Measurements from ENCODE around the gene ITSN2. TPM values are rescaled to one million over a fixed set of nuclear protein-coding genes. Genes with fewer than 3 reads are reported as not detected.

The ITSN2 gene
- polyA plus RNA-seq, 1 donor from 2014 or later: 10.6 TPM

DNA sequence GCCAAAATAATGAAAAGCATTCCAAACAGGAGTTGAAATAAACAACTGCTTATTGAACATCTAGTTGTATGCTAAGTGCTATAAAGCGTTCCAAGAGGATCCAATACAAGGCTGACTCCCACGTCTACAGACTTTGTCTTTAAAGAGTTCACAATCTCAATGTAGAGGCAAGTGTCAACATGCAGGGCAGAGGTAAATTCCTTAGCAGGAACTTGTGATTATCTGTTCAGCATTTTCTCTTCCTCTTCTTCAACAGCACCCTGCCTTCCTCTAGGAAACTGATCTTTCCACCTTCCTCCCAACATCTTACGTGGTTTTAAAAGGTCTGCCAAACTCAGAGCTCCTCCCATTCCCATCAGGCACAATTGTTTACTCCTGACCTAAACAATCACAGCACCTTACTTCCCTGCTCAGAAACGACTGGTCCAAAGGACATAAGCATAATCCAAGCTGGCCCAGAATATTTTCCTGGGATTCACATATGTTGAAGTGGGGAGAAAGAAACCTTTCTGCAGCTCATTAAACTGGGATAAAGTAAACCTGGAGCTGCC lies 83.9 kb downstream of the ITSN2 start:
- no peak for TF ChIP-seq TAF1 (IDR thresholded peaks at IDR 0.05; ENCODE audit: low read depth)
- TF ChIP-seq SMC3 (conservative IDR thresholded peaks at IDR 0.05; ENCODE audit: poor library complexity): no peak
- no peak for TF ChIP-seq EP300 (conservative IDR thresholded peaks at IDR 0.05; ENCODE audit: poor library complexity, severe bottlenecking)
- TF ChIP-seq, protein P1, sequence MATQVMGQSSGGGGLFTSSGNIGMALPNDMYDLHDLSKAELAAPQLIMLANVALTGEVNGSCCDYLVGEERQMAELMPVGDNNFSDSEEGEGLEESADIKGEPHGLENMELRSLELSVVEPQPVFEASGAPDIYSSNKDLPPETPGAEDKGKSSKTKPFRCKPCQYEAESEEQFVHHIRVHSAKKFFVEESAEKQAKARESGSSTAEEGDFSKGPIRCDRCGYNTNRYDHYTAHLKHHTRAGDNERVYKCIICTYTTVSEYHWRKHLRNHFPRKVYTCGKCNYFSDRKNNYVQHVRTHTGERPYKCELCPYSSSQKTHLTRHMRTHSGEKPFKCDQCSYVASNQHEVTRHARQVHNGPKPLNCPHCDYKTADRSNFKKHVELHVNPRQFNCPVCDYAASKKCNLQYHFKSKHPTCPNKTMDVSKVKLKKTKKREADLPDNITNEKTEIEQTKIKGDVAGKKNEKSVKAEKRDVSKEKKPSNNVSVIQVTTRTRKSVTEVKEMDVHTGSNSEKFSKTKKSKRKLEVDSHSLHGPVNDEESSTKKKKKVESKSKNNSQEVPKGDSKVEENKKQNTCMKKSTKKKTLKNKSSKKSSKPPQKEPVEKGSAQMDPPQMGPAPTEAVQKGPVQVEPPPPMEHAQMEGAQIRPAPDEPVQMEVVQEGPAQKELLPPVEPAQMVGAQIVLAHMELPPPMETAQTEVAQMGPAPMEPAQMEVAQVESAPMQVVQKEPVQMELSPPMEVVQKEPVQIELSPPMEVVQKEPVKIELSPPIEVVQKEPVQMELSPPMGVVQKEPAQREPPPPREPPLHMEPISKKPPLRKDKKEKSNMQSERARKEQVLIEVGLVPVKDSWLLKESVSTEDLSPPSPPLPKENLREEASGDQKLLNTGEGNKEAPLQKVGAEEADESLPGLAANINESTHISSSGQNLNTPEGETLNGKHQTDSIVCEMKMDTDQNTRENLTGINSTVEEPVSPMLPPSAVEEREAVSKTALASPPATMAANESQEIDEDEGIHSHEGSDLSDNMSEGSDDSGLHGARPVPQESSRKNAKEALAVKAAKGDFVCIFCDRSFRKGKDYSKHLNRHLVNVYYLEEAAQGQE (IDR thresholded peaks at IDR 0.05; ENCODE audit: borderline replicate concordance): no peak
- TF ChIP-seq RAD21 (conservative IDR thresholded peaks at IDR 0.05): no peak
- TF ChIP-seq, protein P2, sequence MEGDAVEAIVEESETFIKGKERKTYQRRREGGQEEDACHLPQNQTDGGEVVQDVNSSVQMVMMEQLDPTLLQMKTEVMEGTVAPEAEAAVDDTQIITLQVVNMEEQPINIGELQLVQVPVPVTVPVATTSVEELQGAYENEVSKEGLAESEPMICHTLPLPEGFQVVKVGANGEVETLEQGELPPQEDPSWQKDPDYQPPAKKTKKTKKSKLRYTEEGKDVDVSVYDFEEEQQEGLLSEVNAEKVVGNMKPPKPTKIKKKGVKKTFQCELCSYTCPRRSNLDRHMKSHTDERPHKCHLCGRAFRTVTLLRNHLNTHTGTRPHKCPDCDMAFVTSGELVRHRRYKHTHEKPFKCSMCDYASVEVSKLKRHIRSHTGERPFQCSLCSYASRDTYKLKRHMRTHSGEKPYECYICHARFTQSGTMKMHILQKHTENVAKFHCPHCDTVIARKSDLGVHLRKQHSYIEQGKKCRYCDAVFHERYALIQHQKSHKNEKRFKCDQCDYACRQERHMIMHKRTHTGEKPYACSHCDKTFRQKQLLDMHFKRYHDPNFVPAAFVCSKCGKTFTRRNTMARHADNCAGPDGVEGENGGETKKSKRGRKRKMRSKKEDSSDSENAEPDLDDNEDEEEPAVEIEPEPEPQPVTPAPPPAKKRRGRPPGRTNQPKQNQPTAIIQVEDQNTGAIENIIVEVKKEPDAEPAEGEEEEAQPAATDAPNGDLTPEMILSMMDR (IDR thresholded peaks at IDR 0.05; ENCODE audit: poor library complexity, severe bottlenecking): no peak
- no peak for TF ChIP-seq EZH2 (IDR thresholded peaks at IDR 0.05; ENCODE audit: borderline replicate concordance, insufficient read depth, low read length, poor library complexity, severe bottlenecking)
- no peak for TF ChIP-seq MXI1 (conservative IDR thresholded peaks at IDR 0.05; ENCODE audit: poor library complexity, severe bottlenecking)
- no peak for TF ChIP-seq POLR2AphosphoS5 (IDR thresholded peaks at IDR 0.05)
- no peaks in the 10 kb centered on the region for H3F3A ChIP-seq (ENCODE audit: insufficient read depth, low read length, poor library complexity, severe bottlenecking)
- no peak overlapping the region for H3K27ac ChIP-seq (ENCODE audit: low read length)
- H3K9me2 ChIP-seq (ENCODE audit: insufficient read depth, low read length): no peaks in the 10 kb centered on the region
- H3K9me3 ChIP-seq (ENCODE audit: low read length): no peaks in the 10 kb centered on the region
- H3K9ac ChIP-seq (ENCODE audit: low read length): no peak overlapping the region
- no peaks in the 10 kb centered on the region for H4K20me1 ChIP-seq (ENCODE audit: insufficient read depth)
- H3K4me2 ChIP-seq (ENCODE audit: low read length): no peak overlapping the region
- H3K4me3 ChIP-seq (ENCODE audit: low read length): no peak overlapping the region
- H3K27me3 ChIP-seq (ENCODE audit: insufficient read depth, low read depth, low read length): no peaks in the 10 kb centered on the region
- H3K36me3 ChIP-seq (ENCODE audit: insufficient read depth, low read length): peaks cover 5% of the 10 kb centered on the region
- no peak overlapping the region for H2AFZ ChIP-seq (ENCODE audit: low read depth, low read length)
- no peaks in the 10 kb centered on the region for H3K79me2 ChIP-seq (replicated peaks; ENCODE audit: insufficient read depth, low read length)

DNA sequence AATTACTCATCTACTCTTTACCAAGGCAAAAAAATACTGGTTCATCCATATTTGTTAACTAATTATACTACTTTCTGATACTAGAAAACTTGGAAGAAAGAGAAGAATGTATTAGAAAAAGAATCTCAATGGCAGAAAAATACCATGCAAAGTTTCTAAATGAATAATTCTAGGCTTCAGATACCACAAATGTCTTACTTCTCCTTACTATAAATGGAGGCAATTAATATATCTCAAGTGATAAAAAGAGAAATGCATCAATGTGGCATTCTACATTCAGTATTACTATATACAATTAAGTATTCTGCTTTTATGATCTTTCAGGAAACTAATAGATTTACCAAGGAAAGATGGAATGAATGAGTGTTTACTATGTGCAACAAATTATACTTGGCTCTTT lies 85.5 kb downstream of the ITSN2 start:
- Histone ChIP-seq H3K9ac (ENCODE audit: low read length) (no peak overlapping the region), H4K20me1 (ENCODE audit: insufficient read depth) (no peaks in the 10 kb centered on the region), H3K9me2 (ENCODE audit: insufficient read depth, low read length) (no peaks in the 10 kb centered on the region), H3K79me2 (replicated peaks; ENCODE audit: insufficient read depth, low read length) (no peaks in the 10 kb centered on the region), H3K9me3 (ENCODE audit: low read length) (no peaks in the 10 kb centered on the region), H3K4me3 (ENCODE audit: low read length) (no peak overlapping the region), H3F3A (ENCODE audit: insufficient read depth, low read length, poor library complexity, severe bottlenecking) (no peaks in the 10 kb centered on the region), H3K36me3 (ENCODE audit: insufficient read depth, low read length) (peaks cover 5% of the 10 kb centered on the region), H3K27me3 (ENCODE audit: insufficient read depth, low read depth, low read length) (no peaks in the 10 kb centered on the region), H3K4me2 (ENCODE audit: low read length) (no peak overlapping the region), H2AFZ (ENCODE audit: low read depth, low read length) (no peak overlapping the region), H3K27ac (ENCODE audit: low read length) (no peak overlapping the region)
- TF ChIP-seq, protein P2 (IDR thresholded peaks at IDR 0.05; ENCODE audit: poor library complexity, severe bottlenecking): no peak
- TF ChIP-seq TAF1 (IDR thresholded peaks at IDR 0.05; ENCODE audit: low read depth) (no peak), EZH2 (IDR thresholded peaks at IDR 0.05; ENCODE audit: borderline replicate concordance, insufficient read depth, low read length, poor library complexity, severe bottlenecking) (no peak), EP300 (conservative IDR thresholded peaks at IDR 0.05; ENCODE audit: poor library complexity, severe bottlenecking) (no peak), RAD21 (conservative IDR thresholded peaks at IDR 0.05) (no peak), POLR2AphosphoS5 (IDR thresholded peaks at IDR 0.05) (no peak), SMC3 (conservative IDR thresholded peaks at IDR 0.05; ENCODE audit: poor library complexity) (no peak), MXI1 (conservative IDR thresholded peaks at IDR 0.05; ENCODE audit: poor library complexity, severe bottlenecking) (no peak)
- TF ChIP-seq, protein P1 (IDR thresholded peaks at IDR 0.05; ENCODE audit: borderline replicate concordance): no peak
